CD14-positive monocyte (primary cell): ENCODE data around the gene URI1. TPM values are rescaled to one million over a fixed set of nuclear protein-coding genes. Genes with fewer than 3 reads are reported as not detected.

Source experiments
- DNase-seq, 3 donors: peaks; one replicate each; pipeline ENCODE4 v3.0.0-alpha.2; 2011 to 2022
- H2AFZ ChIP-seq: 2 replicates; pipeline ENCODE4 v1.6.0; 2012; ENCODE audit warnings: mild to moderate bottlenecking, low read depth, low read length, inconsistent platforms; ENCODE audit not compliant: insufficient read depth, poor library complexity, severe bottlenecking
- H3K27ac ChIP-seq, 2 donors: 1 replicate in 1 of 2; 2 replicates in 1 of 2; pipeline ENCODE4 v1.5.1; 2012 to 2013; ENCODE audit warnings: low read length in 2 of 2, control low read depth in 1 of 2, inconsistent platforms in 1 of 2, low read depth in 1 of 2, mild to moderate bottlenecking in 1 of 2
- H3K27me3 ChIP-seq, 2 donors: one replicate each; pipeline versions ENCODE4 v1.6.0 to v1.6.1; 2011 to 2013; ENCODE audit warnings: low read length in 2 of 2; ENCODE audit not compliant: control insufficient read depth in 2 of 2, insufficient read depth in 2 of 2
- H3K36me3 ChIP-seq, 2 donors: replicated peaks in 1 of 2; 1 replicate in 1 of 2; 2 replicates in 1 of 2; pipeline versions ENCODE4 v1.5.1 to v1.6.1; 2012 to 2013; ENCODE audit warnings: low read length in 2 of 2, control low read depth in 1 of 2, inconsistent platforms in 1 of 2, mild to moderate bottlenecking in 1 of 2; ENCODE audit not compliant: insufficient read depth in 2 of 2, control insufficient read depth in 1 of 2
- H3K4me1 ChIP-seq, 2 donors: 1 replicate in 1 of 2; 2 replicates in 1 of 2; pipeline versions ENCODE4 v1.5.1 to v1.6.1; 2012 to 2013; ENCODE audit warnings: low read length in 2 of 2, control low read depth in 1 of 2, inconsistent platforms in 1 of 2, mild to moderate bottlenecking in 1 of 2, moderate library complexity in 1 of 2; ENCODE audit not compliant: insufficient read depth in 2 of 2, control insufficient read depth in 1 of 2
- H3K4me2 ChIP-seq: replicated peaks from 2 replicates; pipeline ENCODE3; 2012; ENCODE audit warnings: low read length, moderate library complexity, mild to moderate bottlenecking; ENCODE audit not compliant: poor library complexity, severe bottlenecking; ENCODE audit errors: extremely low read depth
- H3K4me3 ChIP-seq, 3 experiments: fragments of 200-600 bp in 1 of 3; sonication (generic) in 1 of 3; replicated peaks in 1 of 3; 1 replicate in 2 of 3; 2 replicates in 1 of 3; pipeline ENCODE4 v1.5.1; 2011 to 2013; ENCODE audit warnings: low read length in 3 of 3, mild to moderate bottlenecking in 3 of 3, control low read depth in 2 of 3, low read depth in 2 of 3, inconsistent platforms in 1 of 3, moderate library complexity in 1 of 3
- H3K79me2 ChIP-seq: 2 replicates; pipeline ENCODE4 v1.6.0; 2012; ENCODE audit warnings: mild to moderate bottlenecking, control low read depth, inconsistent platforms, low read length, moderate library complexity; ENCODE audit not compliant: insufficient read depth
- H3K9ac ChIP-seq: 2 replicates; pipeline ENCODE4 v1.6.0; 2017; ENCODE audit warnings: low read length, mild to moderate bottlenecking; ENCODE audit not compliant: insufficient read depth, poor library complexity, severe bottlenecking
- H3K9me3 ChIP-seq, 2 donors: replicated peaks in 1 of 2; 1 replicate in 1 of 2; 2 replicates in 1 of 2; pipeline versions ENCODE4 v1.5.1 to v1.6.1; 2012 to 2013; ENCODE audit warnings: low read length in 2 of 2, control low read depth in 1 of 2; ENCODE audit not compliant: control insufficient read depth in 1 of 2, insufficient read depth in 1 of 2
- H4K20me1 ChIP-seq: 2 replicates; pipeline ENCODE4 v1.6.0; 2012; ENCODE audit warnings: mild to moderate bottlenecking, low read length, control low read depth, moderate library complexity; ENCODE audit not compliant: insufficient read depth
- H3K27ac Mint-ChIP-seq, 7 donors: one replicate each; pipeline ENCODE4 v1.8.0; 2020; ENCODE audit warnings: mild to moderate bottlenecking in 7 of 7, mixed read lengths in 7 of 7, moderate library complexity in 6 of 7, inconsistent platforms in 2 of 7
- H3K27me3 Mint-ChIP-seq, 3 donors: one replicate each; pipeline ENCODE4 v1.8.0; 2021 to 2022; ENCODE audit warnings: low read depth in 3 of 3, mild to moderate bottlenecking in 3 of 3, mixed read lengths in 3 of 3, moderate library complexity in 3 of 3, inconsistent platforms in 1 of 3
- H3K36me3 Mint-ChIP-seq, 2 donors: one replicate each; pipeline ENCODE4 v1.8.0; 2020; ENCODE audit warnings: mixed read lengths in 2 of 2, inconsistent platforms in 1 of 2, mild to moderate bottlenecking in 1 of 2
- H3K4me1 Mint-ChIP-seq: one replicate; pipeline ENCODE4 v1.8.0; 2020; ENCODE audit warnings: mild to moderate bottlenecking, mixed read lengths
- H3K4me3 Mint-ChIP-seq, 2 donors: one replicate each; pipeline ENCODE4 v1.8.0; 2020; ENCODE audit warnings: mild to moderate bottlenecking in 2 of 2, mixed read lengths in 2 of 2, moderate library complexity in 1 of 2
- H3K9me3 Mint-ChIP-seq, 7 donors: one replicate each; pipeline ENCODE4 v1.8.0; 2020 to 2022; ENCODE audit warnings: mixed read lengths in 7 of 7, mild to moderate bottlenecking in 6 of 7, moderate library complexity in 6 of 7, inconsistent platforms in 2 of 7
- CTCF ChIP-seq: fragments of 200-600 bp; IDR thresholded peaks from one replicate; pipeline ENCODE4 v1.8.0; 2022; ENCODE audit warnings: antibody characterized with exemption, mild to moderate bottlenecking
- WGBS: methylation state at CpG from one replicate; pipeline ENCODE4 v1.1.5; 2013; ENCODE audit warnings: missing lambda C conversion rate; ENCODE audit not compliant: insufficient coverage; 5-methylcytosine and 5-hydroxymethylcytosine counted together
- intact Hi-C, 2 donors: fragments of 100-400 bp; cut with micrococcal nuclease; formaldehyde crosslinking; loops; one replicate each; pipeline versions ENCODE4 v1.15.0 to v1.15.1; 2023
- polyA plus RNA-seq, 3 donors: library from polyadenylated mRNA; depleted of rRNA in 1 of 3; unstranded in 2 of 3; stranded (reverse) in 1 of 3; fragments of 300-500 nt in 2 of 3; fragments of >200 nt in 1 of 3; fragmentation: Illumina TruSeq in 2 of 3; gene quantifications; 1 replicate in 2 of 3; 2 replicates in 1 of 3; pipeline ENCODE4 v1.2.3, GENCODE V29; 2012 to 2021

URI1 gene
- polyA plus RNA-seq, 3 donors = 5.3 to 19.3 (median 9.7) TPM

GRCh38 chr19:30009013-30009412 is 67.0 kb downstream of the URI1 start:
- no CpG with 5 or more reads among the region's 10 CpGs for WGBS
- no peak for TF ChIP-seq CTCF
- peaks cover 59 to 85% of the 10 kb centered on the region in 2 donors for H3K36me3 ChIP-seq

GRCh38 chr19:30011051-30011578 is 69.1 kb downstream of the URI1 start:
- Mint-ChIP-seq H3K27me3 (no peaks in the 10 kb centered on the region), H3K4me1 (no peaks in the 10 kb centered on the region), H3K4me3 (no peak overlapping the region), H3K9me3 (no peaks in the 10 kb centered on the region), H3K36me3 (peaks cover 50 to 67% of the 10 kb centered on the region in 2 donors), H3K27ac (no peak overlapping the region)
- DNase-seq = no peak
- Histone ChIP-seq H2AFZ (no peak overlapping the region), H3K9me3 (no peaks in the 10 kb centered on the region), H3K79me2 (no peaks in the 10 kb centered on the region), H3K4me1 (no peaks in the 10 kb centered on the region), H3K36me3 (peaks cover 62 to 91% of the 10 kb centered on the region in 2 donors), H3K4me2 (no peak overlapping the region), H3K27ac (no peak overlapping the region), H4K20me1 (no peaks in the 10 kb centered on the region), H3K9ac (no peak overlapping the region), H3K4me3 (no peak overlapping the region), H3K27me3 (no peaks in the 10 kb centered on the region)
- TF ChIP-seq CTCF = no peak
- 100% methylated on average over 6 of the region's 9 CpGs for WGBS
- intact Hi-C loops = no loop called here

More at GRCh38 chr19:30009013-30009412, 67.0 kb downstream of the URI1 start:
- Mint-ChIP-seq H3K36me3 (peaks cover 50 to 67% of the 10 kb centered on the region in 2 donors), H3K4me1 (no peaks in the 10 kb centered on the region), H3K27ac (no peak overlapping the region), H3K4me3 (no peak overlapping the region), H3K27me3 (no peaks in the 10 kb centered on the region), H3K9me3 (no peaks in the 10 kb centered on the region)
- no peaks in the 10 kb centered on the region for H3K27me3 ChIP-seq
- DNase-seq = no peak
- no peak overlapping the region for H3K4me2 ChIP-seq
- H3K27ac ChIP-seq = no peak overlapping the region
- no peak overlapping the region for H2AFZ ChIP-seq
- intact Hi-C loops = no loop called here
- H3K4me3 ChIP-seq = no peak overlapping the region
- no peaks in the 10 kb centered on the region for H3K4me1 ChIP-seq
- no peaks in the 10 kb centered on the region for H3K9me3 ChIP-seq
- no peaks in the 10 kb centered on the region for H4K20me1 ChIP-seq
- H3K79me2 ChIP-seq = no peaks in the 10 kb centered on the region
- H3K9ac ChIP-seq = no peak overlapping the region
